Cardiac muscle cell (in vitro differentiated cells and primary cell): ENCODE results near the gene TFPI2. TPM values are rescaled to one million over a fixed set of nuclear protein-coding genes. Genes with fewer than 3 reads are reported as not detected.
A peak's percentile ranks its signal among the peaks of the same experiment; 100 is the strongest.

Experiments used
- DNase-seq, 2 donors: peaks; one replicate each; pipeline versions ENCODE4 v3.0.0 to v3.0.0-alpha.2; 2010 to 2017; ENCODE audit warnings: low read depth in 1 of 2, low spot score in 1 of 2
- H3K27ac ChIP-seq: fragments of 200-600 bp; sonication (generic); 2 replicates; pipeline ENCODE4 v1.5.1; 2016
- H3K27me3 ChIP-seq: fragments of 200-600 bp; sonication (generic); 2 replicates; pipeline ENCODE4 v1.6.0; 2016; ENCODE audit warnings: control low read depth
- H3K36me3 ChIP-seq: fragments of 200-600 bp; sonication (generic); 2 replicates; pipeline ENCODE4 v1.5.1; 2016; ENCODE audit warnings: control low read depth
- H3K4me1 ChIP-seq: fragments of 200-600 bp; sonication (generic); 2 replicates; pipeline ENCODE4 v1.8.1; 2017; ENCODE audit warnings: low read depth, mild to moderate bottlenecking, mixed run types
- H3K4me3 ChIP-seq: fragments of 200-600 bp; sonication (generic); 2 replicates; pipeline ENCODE4 v1.5.1; 2016; ENCODE audit warnings: mild to moderate bottlenecking
- H3K9me3 ChIP-seq: fragments of 200-600 bp; sonication (generic); 2 replicates; pipeline ENCODE4 v1.5.1; 2017; ENCODE audit warnings: low read depth, mild to moderate bottlenecking, control low read depth
- CTCF ChIP-seq: IDR thresholded peaks from 2 replicates; pipeline ENCODE4 v1.5.1; 2012; ENCODE audit warnings: low read depth, mild to moderate bottlenecking, low read length
- polyA plus RNA-seq: library from polyadenylated mRNA; unstranded; fragments of >200 nt; fragmentation: Nextera tagmentation; extraction: Ambion mirVana; gene quantifications from 2 replicates; pipeline ENCODE4 v1.2.1, GENCODE V29; 2016
- total RNA-seq: library from RNA; depleted of rRNA; stranded (reverse); fragments of >200 nt; gene quantifications from 2 replicates; pipeline ENCODE4 v1.2.3, GENCODE V29; 2016

The TFPI2 gene
- total and polyA plus RNA-seq, 2 experiments from 2014 or later, result 20.1 to 20.8 TPM

DNA sequence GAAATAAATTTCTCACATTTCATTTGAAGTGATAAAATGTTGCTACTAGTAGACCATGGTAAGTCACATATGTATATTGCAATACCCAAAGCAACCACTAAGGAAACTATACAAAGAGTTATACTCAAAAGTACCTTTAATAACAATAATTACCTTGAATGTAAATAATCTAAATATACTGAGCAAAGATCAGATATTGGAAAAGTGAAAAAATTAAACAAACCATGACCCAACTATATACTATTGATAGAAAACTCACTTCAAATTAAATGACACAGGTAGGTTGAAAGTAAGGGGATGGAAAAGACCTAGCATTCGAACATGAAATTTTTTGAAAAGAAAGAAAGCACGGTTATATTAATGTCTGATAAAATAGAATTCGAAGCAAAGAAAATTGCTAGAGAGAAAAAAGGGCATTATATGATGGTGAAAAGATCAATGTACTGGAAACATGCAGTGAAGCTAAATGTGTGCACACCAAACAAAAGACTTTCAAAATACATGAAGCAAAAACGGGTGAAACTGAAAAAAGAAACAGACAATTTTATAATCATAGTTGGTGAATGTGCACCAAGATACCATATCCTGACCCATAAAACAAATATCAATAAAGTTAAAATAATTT lies 29.1 kb downstream of the TFPI2 start:
- TF ChIP-seq CTCF, result peak; percentile 8
- H3K36me3 ChIP-seq, result no peaks in the 10 kb centered on the region
- no peaks in the 10 kb centered on the region for H3K4me1 ChIP-seq
- no peak for DNase-seq
- no peak overlapping the region for H3K4me3 ChIP-seq
- H3K27me3 ChIP-seq, result no peaks in the 10 kb centered on the region
- H3K9me3 ChIP-seq, result no peaks in the 10 kb centered on the region
- H3K27ac ChIP-seq, result no peak overlapping the region

DNA sequence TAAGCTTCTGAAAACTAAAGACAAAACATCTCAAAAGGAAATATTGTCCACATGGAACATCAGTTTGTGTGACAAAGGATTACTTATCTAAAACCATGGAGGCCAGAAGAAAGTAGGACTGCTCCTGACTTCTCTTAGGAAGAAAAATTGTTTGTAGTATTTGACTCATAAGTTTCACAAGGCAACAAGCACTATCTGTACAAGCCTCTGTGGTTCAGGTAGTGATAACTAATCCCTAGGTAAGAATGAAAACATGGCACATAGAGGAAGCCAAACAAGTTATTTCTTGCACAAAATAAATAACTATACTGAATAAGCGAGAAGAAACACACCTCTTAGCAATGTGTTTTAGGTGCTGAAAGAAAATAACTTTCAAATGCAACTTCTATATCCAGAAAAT lies 30.3 kb downstream of the TFPI2 start:
- TF ChIP-seq CTCF, result no peak
- H3K27me3 ChIP-seq, result no peaks in the 10 kb centered on the region
- H3K4me1 ChIP-seq, result no peaks in the 10 kb centered on the region
- H3K4me3 ChIP-seq, result no peak overlapping the region
- no peaks in the 10 kb centered on the region for H3K9me3 ChIP-seq
- H3K36me3 ChIP-seq, result no peaks in the 10 kb centered on the region
- H3K27ac ChIP-seq, result no peak overlapping the region
- no peak for DNase-seq

DNA sequence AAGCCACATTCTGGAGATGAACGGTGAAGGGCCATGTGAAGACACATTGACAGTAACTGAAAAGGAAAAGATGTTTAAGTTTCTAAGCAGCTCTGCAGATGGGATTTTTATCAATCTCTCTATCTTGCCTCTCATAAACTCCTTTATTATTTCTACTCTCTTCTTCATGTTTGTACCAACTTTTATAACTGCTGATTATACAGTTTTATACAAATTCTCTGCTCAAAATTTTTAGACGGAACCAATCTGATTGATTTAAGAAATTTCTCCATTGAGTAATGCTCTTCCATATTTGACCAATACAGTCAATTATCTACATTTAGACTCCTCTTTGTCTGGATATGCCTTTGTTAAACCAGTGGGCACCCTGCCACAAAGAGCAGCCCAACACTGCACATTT lies 31.7 kb downstream of the TFPI2 start:
- Histone ChIP-seq H3K27ac (no peak overlapping the region), H3K27me3 (no peaks in the 10 kb centered on the region), H3K4me1 (no peaks in the 10 kb centered on the region), H3K9me3 (no peaks in the 10 kb centered on the region), H3K4me3 (no peak overlapping the region), H3K36me3 (no peaks in the 10 kb centered on the region)
- no peak for DNase-seq
- TF ChIP-seq CTCF, result no peak

- Histone ChIP-seq H3K27ac (no peak overlapping the region), H3K4me3 (no peak overlapping the region), H3K36me3 (no peaks in the 10 kb centered on the region), H3K4me1 (no peaks in the 10 kb centered on the region), H3K9me3 (no peaks in the 10 kb centered on the region), H3K27me3 (no peaks in the 10 kb centered on the region)
- TF ChIP-seq CTCF, result no peak
- DNase-seq, result no peak
Measured at GRCh38 chr7:93856323-93856722, 34.2 kb downstream of the TFPI2 start.

DNA sequence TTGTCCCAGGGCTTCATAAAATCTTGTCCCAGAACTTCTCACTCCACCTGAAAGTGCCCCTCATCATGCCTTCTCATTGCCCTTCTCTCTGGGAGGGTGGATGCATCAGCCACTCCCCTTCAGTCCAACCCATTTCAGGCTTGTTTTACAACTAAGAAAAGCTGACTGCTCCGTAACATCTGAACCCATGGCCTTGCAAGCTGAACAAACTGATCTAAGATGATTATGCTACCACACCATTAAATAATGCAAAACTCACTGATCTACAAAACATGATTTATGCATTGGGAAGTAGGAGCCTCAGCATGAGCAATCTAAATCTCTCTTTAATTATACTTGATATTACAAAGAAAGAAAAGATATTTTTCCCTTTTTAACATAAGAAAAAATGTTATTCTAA lies 34.8 kb downstream of the TFPI2 start:
- H3K36me3 ChIP-seq, result no peaks in the 10 kb centered on the region

More for the DNA sequence above, 34.8 kb downstream of the TFPI2 start:
- H3K27me3 ChIP-seq, result no peaks in the 10 kb centered on the region
- H3K4me3 ChIP-seq, result no peak overlapping the region
- DNase-seq, result no peak
- no peaks in the 10 kb centered on the region for H3K4me1 ChIP-seq
- no peak for TF ChIP-seq CTCF
- H3K9me3 ChIP-seq, result no peaks in the 10 kb centered on the region
- no peak overlapping the region for H3K27ac ChIP-seq
